ENCODE data around the gene TACC2.
"Not testable (repeated sequence)": the region's sequence is repeated elsewhere in the genome, so short reads cannot be mapped to it uniquely, and the experiment has no call there.

The TACC2 gene

DNA sequence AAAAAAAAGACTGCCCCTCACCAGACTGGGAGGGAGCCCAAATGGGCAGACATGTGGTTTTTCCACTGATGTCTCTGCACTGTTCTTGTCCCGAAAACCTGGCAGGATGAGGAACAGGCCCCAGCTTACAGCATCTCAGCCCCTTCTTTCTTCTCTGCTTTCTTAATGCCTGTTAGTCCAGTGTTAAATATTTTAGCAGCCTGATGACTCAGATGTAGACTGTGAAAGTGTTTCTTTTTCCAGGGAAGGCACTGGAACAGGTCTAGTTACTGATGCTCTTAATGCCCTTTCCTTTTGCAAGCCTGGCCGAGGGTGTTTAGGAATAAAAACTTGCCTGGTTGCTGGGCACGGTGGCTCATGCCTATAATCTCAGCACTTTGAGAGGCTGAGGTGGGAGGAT is 107.7 kb downstream of the TACC2 start:
- no peak for DNase-seq

DNA sequence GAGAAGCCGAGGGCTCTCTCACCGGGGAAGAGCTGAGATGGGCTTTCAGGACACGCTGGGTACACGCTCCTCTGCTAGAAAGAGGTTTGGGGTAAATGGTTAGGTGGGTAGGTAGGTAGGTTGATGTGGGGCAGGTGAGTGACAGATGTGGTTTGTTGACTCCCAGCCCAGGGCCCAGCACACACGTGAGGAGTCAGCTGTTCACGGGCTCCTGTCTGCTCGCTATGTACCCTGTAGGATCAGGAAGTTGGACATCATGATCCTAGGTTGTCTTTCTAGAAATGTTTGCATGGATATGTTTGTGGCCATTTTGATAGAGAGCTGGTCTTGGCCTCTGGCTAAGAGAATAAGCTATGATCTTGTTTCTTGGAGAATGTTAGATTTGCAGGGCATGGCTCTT is 109.0 kb downstream of the TACC2 start:
- DNase-seq = no peak

DNA sequence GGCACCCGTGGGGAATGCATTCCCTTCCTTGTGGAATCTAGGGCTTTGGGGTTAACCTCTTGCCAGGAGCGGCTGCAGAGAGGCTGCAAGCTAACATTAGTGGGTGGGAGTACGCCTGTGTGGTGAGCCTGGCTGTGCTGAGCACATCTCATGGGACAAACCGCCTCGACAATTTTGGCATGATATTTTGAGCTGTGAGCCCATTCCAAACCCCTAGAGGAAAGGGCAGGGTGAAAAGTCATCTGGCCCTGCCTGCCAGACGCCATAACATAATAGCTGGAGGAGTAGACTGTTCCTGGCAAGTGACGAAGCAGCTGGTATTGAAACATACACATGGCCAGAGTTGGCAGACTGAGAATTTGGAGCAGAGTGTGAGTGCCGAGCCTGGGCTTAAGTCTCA is 110.0 kb downstream of the TACC2 start:
- DNase-seq = no peak

DNA sequence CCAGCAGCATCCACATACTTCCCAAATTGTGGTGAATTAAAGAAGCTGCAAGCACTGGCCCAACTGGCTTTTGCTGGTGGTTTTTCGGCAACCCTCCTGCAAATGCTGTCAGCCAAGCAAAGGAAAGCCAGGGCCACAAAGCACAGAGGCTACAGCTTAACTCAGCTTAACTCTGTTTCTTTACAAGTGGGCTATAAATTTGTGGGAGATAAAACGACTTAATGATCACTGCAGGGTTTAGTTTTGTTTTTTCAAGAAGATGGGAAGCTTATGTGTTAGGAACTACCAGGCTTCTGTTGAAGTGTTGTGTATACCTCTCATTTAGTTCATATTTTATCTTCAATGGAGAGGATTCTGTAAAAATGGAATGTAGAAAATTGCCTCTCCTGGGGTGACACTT is 110.6 kb downstream of the TACC2 start:
- DNase-seq = no peak

DNA sequence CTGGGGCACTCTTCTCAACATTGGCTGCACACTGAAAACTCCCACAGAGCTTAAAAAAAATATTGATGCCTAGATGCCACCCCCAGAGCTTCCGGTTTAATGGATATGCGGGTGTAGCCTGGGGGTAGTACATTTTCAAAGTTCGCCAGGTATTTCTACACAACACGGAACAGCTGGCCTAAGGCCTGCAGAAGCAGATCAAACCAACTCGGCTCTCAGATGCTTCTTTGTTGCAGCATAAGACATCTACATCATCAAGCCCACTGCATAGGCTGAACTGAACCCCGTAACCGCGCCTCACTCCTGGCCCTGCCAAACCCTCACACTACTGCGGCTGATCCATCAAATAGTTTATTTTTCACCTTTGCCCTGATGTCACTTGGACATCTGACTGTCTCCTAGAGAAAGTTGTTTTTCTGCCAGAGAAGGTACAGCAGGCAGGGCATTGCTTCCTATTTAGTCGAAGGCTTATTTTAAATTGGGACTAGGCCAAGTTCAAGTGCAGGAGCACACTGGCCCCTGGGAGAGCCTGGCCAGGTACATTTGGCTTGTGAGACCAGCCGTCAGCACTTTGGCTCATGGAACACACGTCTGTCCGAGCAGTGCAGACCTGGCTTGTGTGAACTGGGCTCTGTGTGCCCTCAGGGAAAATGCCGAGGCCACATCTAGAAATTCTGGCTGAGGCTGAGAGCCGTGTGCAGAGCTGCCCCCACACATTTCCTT is 113.3 kb downstream of the TACC2 start:
- DNase-seq = no peak

DNA sequence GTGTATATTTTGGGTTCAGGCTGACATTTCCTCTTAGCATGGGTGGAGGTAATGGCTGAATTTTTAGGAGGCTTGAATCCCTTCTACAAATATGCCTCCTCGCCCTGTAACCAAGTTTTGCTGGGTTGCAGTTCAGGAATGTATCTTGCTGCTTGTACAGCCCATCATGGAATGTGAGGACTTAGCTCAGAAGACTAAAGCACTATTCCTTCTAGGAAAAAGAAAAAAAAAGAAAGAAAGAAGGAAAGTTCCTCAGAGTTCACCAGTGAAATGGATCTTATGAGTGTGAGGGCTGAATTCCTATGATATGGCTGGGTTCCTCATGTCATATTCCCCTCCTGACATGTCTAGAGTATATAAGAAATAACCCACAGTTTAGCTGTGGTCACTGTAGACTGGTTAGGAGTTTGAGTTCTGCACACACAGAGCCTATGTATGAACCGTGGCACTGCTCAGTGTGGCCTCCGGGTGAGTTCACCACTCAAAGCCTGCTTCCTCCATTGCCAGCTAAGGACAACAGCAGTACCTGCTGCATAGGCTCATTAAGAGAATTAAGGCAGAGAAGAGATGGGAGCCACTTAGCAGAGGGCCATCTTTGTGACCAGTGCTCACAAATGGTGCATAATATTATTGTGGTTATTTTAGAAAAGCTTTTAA is 114.0 kb downstream of the TACC2 start:
- no peak for DNase-seq

DNA sequence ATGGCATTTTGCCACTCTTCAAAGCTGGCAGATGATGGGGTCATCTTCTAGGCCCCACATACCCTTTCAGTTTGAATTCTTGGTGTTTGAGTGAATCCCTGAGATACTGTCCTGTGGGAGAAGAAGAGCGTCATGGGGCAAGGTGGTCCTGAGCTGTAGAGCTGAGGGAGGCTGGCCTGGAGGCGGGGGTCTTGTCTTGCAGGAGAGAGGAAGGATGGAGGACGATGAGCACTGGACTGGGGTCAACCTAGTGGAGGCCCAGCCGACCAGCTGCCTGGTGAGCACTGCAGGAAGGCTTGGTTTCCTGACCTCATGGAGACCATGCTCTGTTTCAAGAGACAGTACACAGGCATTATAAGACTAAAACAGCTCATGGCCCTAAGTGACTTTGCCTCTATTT is 114.6 kb downstream of the TACC2 start:
- DNase-seq = no peak

DNA sequence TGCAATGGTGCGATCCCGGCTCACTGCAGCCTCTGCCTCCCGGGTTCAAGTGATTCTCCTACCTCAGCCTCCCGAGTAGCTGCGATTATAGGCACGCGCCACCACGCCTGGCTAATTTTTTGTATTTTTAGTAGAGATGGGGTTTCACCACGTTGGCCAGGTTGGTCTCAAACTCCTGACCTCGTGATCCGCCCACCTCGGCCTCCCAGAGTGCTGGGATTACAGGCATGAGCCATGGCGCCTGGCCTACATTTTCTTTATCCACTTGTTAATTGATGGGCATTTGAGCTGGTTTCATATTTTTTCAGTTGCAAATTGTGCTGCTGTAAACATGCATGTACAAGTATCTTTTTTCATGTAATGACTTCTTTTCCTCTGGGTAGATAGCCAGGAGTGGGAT is 119.8 kb downstream of the TACC2 start:
- DNase-seq = not testable (repeated sequence)

DNA sequence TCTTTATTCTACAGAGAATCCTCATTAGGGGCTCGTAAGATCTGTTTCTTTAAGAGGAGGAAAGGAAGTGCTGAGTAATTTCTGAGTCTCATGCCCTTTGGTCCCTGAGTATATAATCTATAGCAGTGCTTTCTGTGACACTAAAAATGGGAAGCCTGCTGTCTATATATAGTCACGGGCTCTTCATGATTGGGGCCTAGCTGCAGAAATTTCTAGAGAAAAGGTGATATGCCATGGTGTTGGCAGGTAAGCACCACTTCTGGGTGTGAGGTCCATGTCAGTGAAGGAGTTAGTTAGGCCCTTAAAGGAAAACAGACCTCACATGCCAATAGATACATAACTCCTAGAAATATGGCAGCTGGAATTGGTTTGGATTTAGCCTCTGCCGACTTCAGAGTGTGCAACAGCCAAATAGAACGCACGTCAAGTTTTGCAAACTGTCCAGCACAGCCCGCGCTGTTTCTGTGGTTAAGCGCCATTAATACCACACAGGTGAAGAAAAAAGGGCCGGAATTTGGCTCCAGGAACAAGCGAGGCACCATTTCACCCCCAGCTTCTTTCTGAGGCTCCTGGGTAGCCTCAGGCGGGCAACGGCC is 123.2 kb downstream of the TACC2 start:
- DNase-seq = no peak

DNA sequence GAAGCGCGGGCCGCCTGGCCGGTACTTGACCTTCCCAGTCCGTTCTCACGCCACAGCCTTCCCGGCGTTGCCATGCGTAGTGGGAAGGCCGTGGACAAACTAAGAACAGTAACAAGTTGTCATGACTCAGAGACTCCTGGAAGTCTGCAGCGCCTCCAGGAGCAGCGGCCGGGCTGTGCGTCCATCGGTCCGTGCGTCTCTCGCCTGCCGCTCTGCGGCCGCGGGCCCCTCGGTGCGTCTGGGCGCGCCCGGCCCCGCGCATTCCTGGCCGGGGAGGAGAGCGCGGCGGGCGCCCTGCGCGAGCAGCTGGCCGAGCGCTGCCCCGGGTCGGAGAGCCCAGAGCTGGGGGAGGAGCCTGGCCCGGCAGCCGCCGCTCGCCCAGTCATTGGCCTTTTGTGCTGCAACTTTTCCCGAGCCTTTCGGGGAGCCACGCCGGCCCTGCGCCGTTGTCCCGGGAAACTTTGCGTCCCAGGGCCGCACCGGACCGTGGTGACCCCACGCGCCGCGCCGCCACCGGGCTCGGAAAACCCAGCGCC is 123.7 kb downstream of the TACC2 start:
- DNase-seq = no peak

DNA sequence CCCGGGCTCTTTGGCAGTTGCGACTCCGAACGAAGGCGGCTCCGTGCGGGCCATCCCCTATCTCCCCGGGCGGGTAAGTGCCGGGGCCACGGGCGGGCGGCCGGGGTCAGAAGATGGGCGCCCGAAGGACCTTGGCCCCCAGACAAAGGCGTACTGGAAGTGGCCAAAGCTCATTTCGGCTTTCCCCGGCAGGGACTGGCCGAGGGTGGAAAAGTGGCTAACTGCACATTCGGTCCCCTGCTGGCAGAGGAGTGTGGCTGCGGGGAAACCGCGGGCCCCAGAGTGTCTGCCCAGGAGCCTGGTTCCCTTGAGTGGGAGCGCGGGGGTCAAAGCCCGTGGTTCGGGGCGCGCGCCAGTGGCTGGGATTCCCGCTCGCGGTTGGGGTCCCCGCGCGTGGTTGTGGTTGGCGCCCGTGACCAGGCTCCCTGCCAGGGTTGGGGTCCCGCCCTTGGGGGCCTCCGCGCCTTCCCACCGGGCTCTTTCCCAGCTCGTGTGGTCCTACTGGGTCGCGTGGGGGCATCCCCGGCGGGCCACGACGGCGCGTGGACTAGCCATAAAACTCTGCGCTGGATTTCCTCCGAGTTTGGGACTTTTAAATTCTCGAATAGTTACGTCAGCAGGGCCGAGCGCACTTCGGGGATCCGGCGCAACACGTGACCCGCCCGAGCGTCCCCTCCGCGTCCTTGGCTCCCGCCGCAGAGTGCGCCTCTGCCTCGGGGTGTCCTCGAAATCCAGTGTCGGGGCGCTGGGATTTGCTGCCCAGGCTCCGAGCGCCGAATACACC is 124.4 kb downstream of the TACC2 start:
- no peak for DNase-seq

DNA sequence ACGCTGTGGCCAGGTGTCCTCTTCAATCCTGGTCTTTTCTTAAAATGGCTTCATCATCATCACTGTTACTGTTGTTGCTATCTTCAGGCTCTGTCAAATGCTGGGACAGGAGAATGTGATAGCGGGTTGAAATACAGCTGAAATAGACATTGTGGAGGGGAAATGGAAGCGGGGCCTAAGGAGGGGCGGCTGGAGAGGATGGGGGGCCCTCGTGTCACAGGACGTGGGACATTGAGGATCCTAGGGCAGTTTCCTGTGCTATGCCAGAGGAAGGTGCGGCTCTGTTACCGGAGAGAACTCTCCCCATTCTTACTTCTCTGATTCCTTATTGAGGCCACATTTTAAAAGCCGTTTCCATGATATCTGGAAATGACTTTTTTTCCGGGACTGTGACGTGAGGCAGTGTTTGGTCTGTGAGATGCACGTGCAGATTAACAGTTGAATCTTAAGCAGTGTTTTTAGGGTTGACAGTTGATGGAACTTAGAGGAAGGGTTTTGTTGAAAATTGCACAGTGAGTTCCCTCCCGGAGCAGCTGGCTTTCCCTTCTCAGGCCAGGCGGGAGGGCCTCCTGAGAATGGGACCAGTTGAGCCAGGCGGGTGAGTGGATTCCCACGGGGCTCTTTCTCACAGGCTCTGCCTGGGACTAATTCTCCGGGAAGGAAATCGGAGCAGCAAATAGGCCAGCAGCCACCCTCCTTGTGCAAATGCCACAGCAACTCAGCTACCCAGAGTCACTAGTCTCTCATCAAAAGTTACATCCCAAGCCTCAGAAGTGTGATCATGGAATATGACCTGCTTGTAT is 125.2 kb downstream of the TACC2 start:
- no peak for DNase-seq

DNA sequence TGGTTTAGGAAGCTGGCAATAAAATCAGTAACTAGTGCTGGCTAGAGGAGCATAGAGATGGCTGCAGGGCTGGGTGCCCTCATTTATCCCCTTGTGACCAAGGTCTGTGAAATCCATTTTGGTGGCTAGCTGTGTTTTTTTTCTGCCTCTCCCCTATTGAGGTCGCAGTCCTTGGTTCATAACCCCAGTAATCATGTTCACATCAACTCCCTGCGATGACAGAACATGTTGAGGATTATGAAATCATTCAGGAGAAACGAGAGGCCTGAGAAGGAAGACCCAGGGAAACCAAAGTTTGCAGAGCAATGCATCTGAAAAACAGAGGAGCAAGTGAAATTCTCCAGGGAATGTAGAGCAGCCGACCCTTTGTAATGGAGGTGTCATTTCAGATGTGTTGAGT is 126.9 kb downstream of the TACC2 start:
- no peak for DNase-seq

DNA sequence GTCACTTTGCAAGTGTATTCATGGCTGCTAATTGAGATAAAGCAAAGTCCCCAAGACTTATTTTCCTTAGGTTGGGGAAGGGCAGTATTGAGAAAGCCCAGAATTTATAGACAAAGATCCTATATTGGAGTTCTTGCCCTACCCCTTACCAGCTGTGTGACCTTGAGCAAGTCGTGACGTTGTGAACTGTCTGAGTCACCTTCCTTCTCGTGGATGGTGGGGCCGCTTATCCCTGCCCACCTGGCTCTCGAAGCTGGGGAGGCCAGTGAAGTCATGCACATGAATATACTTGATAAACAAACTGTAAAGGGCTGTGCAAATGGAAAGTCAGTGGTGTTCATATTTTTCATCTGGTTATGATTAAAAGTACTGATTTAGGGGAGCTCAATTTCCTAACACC is 127.4 kb downstream of the TACC2 start:
- no peak for DNase-seq

DNA sequence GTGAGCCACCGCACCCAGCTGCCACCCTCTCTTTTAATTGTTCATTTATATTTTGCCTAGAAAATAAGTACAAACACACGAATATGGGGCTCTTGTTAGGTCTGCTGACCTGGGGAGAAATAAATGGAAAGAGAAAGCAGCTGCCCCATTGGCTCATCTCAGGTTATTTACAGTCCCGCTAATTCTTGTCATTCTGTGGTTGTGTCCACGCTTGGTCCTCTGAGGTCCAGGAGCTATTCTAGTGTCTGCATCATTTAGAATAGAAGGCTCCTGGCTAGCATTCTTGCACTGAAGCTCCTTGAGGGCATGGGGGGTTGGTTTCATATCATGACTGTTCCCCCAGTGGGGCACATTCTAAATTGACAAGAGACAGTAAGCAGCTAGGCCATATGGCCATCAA is 128.5 kb downstream of the TACC2 start:
- DNase-seq = no peak

DNA sequence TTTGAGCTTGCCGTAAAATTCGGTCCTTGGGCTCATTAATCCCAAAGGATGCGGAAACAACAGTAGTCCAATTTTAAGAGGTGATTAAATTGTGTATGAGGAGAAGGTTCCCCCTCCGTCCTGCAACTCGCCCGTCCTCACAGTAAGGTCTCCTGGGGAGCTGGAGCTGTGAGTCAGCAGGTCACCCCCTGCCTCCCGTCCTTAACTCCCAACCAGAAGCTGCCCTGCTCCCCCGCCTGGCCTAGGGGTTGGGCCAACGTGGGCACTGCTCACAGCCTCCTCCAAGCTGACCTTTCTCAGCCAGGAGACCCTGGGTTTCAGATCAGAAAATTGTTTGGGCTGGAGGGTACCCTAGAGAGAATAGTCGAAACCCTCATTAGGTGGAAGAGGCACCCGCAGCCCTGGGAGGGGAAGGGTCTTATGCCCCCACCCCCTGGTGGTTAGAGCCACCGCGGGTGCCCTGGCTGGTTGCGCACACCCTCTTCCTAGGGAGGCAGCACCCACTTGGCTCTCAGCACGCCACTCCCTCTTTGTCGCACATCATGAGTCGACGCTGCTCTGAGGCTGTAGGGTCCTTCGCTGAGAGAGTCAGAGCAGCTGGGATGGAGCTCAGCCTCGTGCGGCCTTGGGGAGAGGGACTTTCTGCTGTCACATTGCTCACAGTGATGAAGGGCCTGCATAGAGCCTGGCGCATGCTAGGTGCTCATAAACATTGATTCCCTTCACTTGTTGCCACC is 131.2 kb downstream of the TACC2 start:
- no peak for DNase-seq

DNA sequence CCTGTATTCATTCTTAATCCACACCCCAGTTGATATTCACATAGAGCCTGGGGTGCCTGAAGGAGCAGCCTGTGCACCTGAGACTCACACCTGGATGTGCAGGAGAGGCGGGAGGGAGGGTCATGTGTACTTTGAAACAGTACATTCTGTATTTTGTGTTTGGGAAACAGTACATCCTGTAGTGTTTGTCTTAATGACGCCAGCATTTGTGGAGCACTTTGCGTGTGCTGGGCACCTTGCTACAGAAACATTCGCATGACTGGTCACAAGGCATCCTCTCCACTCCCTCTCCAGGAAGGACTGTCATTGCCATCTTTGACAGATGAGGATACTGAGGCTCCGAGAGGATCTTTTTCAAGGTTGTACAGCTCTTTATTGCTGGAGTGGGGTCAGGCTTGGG is 132.1 kb downstream of the TACC2 start:
- DNase-seq = no peak

DNA sequence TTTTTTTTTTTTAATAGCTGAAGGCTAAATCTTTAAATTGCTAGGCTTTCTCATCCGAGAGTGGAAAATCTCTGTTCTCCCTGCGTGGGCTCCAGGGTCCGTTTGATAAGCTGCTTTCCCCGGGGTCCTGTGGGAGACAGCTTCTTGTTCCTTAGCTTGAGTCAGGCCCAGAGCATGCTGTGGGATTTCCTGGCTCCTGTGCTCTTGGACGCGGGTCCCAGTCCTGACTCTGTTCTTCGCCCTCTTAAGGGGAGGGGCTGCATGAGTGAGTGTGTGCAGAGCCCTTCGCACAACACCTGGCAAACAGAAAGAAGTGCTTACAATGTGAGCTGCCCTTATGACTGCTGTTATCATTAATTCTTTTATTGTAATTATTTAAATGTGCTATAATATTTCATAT is 133.5 kb downstream of the TACC2 start:
- DNase-seq = no peak

DNA sequence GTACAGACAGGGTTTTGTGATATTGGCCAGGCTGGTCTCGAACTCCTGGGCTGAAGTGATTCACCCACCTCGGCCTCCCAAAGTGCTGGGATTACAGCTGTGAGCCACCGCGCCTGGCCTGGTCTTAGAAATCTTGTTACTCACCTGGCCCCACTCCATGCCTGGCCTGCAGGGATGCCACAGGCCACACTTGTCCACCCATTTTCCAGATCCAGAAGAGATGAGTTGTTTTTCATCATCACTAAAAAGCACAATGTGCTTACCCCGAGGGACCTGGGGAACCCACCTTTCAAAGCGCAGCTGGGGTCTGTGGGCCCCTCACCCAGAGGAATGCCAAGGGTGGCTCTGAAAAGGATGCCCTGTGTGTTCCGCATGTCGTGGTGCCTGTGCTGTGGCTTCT is 134.2 kb downstream of the TACC2 start:
- DNase-seq = no peak

DNA sequence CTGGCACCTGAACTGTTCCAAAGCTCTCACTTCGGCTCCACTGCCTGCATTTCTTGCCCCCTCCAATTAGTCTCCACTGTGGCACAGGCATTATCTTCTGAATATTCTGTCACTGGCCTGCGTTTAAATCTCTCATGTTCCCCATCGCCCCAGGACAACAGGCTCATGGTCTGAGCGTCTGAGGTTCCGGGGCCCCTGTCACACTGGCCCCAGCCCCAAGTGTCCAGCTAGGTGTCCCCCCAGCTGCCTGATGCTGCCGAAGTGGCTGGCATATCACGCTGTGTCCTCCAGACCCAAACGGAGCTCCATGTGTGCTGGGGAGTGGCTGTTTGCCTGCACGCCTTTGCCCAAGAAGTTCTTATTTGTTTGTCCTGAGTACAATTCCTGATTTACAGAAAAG is 135.4 kb downstream of the TACC2 start:
- no peak for DNase-seq

DNA sequence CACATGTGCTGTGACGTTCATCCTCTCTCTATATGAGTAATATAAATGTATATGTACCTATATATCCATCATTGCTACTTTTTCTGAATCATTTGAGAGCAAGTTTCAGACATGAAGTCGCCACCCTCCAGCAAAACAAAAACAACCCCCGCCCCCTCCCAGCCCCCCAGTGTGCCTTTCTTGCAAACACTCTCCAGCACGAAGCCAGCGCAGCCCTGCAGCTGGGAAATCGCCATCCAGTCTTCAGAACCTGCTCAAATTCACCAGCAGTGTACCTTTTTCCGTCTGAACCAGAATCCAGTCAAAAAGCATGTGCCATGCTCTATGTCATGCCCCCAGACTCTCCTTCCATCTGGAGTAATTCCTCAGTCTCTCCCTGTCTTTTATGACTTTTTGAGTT is 135.8 kb downstream of the TACC2 start:
- no peak for DNase-seq

Data from activated T-cell treated with anti-CD3 and anti-CD28 coated beads for 4 hours (primary cell).